ENCODE results near the gene EMILIN1.

EMILIN1 gene

GRCh38 chr2:27080603-27080936 lies 2.2 kb downstream of the EMILIN1 start:
- TF ChIP-seq CTCF (IDR thresholded peaks at IDR 0.05; ENCODE audit: control insufficient read depth, extremely low read depth, insufficient read depth): no peak
- no peak overlapping the region for H3K4me3 ChIP-seq (ENCODE audit: low read depth, low read length)
- DNase-seq (ENCODE audit: low read depth): no peak

- no peak for TF ChIP-seq CTCF (IDR thresholded peaks at IDR 0.05; ENCODE audit: control insufficient read depth, extremely low read depth, insufficient read depth)
- no peak overlapping the region for H3K4me3 ChIP-seq (ENCODE audit: low read depth, low read length)
- no peak for DNase-seq (ENCODE audit: low read depth)
These were observed 3.8 kb downstream of the EMILIN1 start for GRCh38 chr2:27081984-27082772.

- no peak overlapping the region for H3K4me3 ChIP-seq (ENCODE audit: low read depth, low read length)
- DNase-seq (ENCODE audit: low read depth): no peak
- TF ChIP-seq CTCF (IDR thresholded peaks at IDR 0.05; ENCODE audit: control insufficient read depth, extremely low read depth, insufficient read depth): no peak
These were observed 4.5 kb downstream of the EMILIN1 start for GRCh38 chr2:27082773-27083409.

- no peak for DNase-seq (ENCODE audit: low read depth)
- H3K4me3 ChIP-seq (ENCODE audit: low read depth, low read length): no peak overlapping the region
These were observed 5.2 kb downstream of the EMILIN1 start for GRCh38 chr2:27083410-27084296.

GRCh38 chr2:27084297-27085061 lies 6.1 kb downstream of the EMILIN1 start:
- no peak for TF ChIP-seq CTCF (IDR thresholded peaks at IDR 0.05; ENCODE audit: control insufficient read depth, extremely low read depth, insufficient read depth)

More at GRCh38 chr2:27083410-27084296, 5.2 kb downstream of the EMILIN1 start:
- no peak for TF ChIP-seq CTCF (IDR thresholded peaks at IDR 0.05; ENCODE audit: control insufficient read depth, extremely low read depth, insufficient read depth)

GRCh38 chr2:27085062-27085672 lies 6.8 kb downstream of the EMILIN1 start:
- no peak for TF ChIP-seq CTCF (IDR thresholded peaks at IDR 0.05; ENCODE audit: control insufficient read depth, extremely low read depth, insufficient read depth)
- peak overlapping the region; percentile 56 for H3K4me3 ChIP-seq (ENCODE audit: low read depth, low read length)
- DNase-seq (ENCODE audit: low read depth): no peak

More at GRCh38 chr2:27084297-27085061, 6.1 kb downstream of the EMILIN1 start:
- H3K4me3 ChIP-seq (ENCODE audit: low read depth, low read length): no peak overlapping the region
- no peak for DNase-seq (ENCODE audit: low read depth)

Measured in LNCaP clone FGC (cell line).